Suppressor macrophage treated with lipopolysaccharide for 1 hour (primary cell): ENCODE results near the gene SCT.

Experiments
- DNase-seq, 3 donors: peaks; one replicate each; pipeline ENCODE4 v3.0.0-alpha.2; 2020 to 2022

Gene SCT

GRCh38 chr11:581342-581741 lies 45.6 kb downstream of the SCT start:
- no peak for DNase-seq

GRCh38 chr11:579830-580601 lies 47.0 kb downstream of the SCT start:
- DNase-seq = no peak

GRCh38 chr11:578276-579035 lies 48.5 kb downstream of the SCT start:
- DNase-seq = no peak

- no peak for DNase-seq
Measured at GRCh38 chr11:577611-577894, 49.4 kb downstream of the SCT start.

GRCh38 chr11:576811-577610 lies 50.0 kb downstream of the SCT start:
- no peak for DNase-seq
